GM12873 (cell line): ENCODE measurements around the gene CD86.
A peak's percentile ranks its signal among the peaks of the same experiment; 100 is the strongest.

Experiments used
- TF ChIP-seq, protein P1 (sequence below): IDR thresholded peaks from 2 replicates; pipeline ENCODE4 v1.5.1; 2012; ENCODE audit warnings: low read depth, mild to moderate bottlenecking, moderate library complexity, low read length, control low read depth; ENCODE audit not compliant: insufficient read depth; ENCODE audit errors: missing control alignments

Gene CD86

DNA sequence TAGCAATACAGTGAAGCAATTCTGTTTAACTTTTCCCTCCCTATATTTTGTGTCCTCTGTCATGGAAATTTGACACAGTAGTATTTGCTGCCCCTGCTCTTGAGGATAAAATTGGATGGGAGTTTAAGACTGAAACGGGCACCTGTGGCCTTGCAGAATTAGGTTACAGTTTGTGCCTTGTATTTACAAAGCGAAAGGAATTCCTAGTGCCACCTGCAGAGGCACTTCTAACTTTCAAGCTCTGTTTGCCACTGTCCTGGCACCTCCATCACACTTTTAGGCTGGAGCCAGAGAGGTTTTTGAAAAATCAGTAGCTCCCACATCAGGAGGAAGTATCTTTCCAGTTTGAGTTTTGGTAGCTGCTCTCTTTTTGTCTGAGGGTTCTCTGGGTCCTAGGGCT is 39.5 kb downstream of the CD86 start:
- TF ChIP-seq, protein P1, sequence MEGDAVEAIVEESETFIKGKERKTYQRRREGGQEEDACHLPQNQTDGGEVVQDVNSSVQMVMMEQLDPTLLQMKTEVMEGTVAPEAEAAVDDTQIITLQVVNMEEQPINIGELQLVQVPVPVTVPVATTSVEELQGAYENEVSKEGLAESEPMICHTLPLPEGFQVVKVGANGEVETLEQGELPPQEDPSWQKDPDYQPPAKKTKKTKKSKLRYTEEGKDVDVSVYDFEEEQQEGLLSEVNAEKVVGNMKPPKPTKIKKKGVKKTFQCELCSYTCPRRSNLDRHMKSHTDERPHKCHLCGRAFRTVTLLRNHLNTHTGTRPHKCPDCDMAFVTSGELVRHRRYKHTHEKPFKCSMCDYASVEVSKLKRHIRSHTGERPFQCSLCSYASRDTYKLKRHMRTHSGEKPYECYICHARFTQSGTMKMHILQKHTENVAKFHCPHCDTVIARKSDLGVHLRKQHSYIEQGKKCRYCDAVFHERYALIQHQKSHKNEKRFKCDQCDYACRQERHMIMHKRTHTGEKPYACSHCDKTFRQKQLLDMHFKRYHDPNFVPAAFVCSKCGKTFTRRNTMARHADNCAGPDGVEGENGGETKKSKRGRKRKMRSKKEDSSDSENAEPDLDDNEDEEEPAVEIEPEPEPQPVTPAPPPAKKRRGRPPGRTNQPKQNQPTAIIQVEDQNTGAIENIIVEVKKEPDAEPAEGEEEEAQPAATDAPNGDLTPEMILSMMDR: no peak

- TF ChIP-seq, protein P1: no peak
These were observed 42.0 kb downstream of the CD86 start for GRCh38 chr3:122097141-122097540.

- TF ChIP-seq, protein P1: no peak
These were observed 43.4 kb downstream of the CD86 start for GRCh38 chr3:122098611-122099010.

DNA sequence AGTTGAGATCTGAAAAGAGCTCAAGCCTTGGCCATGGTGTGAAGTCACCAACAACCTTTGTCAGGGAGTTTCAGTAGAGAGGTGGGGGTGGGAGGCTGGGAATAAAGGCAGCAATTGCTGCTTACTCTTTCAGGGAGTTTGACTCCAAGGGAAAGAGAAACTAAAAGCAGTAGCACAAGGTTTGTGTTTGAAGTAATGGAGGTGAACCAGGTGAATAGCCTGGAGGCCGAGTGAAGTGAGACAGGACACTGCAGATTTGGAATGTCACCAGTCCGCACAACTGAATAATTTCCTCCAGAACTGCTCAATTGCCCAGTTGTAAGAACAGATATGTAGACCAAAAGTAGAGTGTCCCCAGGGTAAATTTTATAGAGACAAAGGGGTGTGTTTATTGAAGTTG is 44.1 kb downstream of the CD86 start:
- TF ChIP-seq, protein P1: no peak

- TF ChIP-seq, protein P1: no peak
These were observed 44.9 kb downstream of the CD86 start for GRCh38 chr3:122100083-122100482.

GRCh38 chr3:122100591-122101463 is 45.7 kb downstream of the CD86 start:
- TF ChIP-seq, protein P1: no peak

GRCh38 chr3:122101646-122102045 is 46.5 kb downstream of the CD86 start:
- TF ChIP-seq, protein P1: peak; percentile 70
